GM15510 (cell line): ENCODE measurements around the gene PEAK3.

ENCODE experiments used
- POLR2A ChIP-seq: IDR thresholded peaks from 3 replicates; pipeline ENCODE4 v1.6.1; 2011; ENCODE audit warnings: borderline replicate concordance; ENCODE audit not compliant: insufficient read length; ENCODE audit errors: extremely low read depth

PEAK3 gene

DNA sequence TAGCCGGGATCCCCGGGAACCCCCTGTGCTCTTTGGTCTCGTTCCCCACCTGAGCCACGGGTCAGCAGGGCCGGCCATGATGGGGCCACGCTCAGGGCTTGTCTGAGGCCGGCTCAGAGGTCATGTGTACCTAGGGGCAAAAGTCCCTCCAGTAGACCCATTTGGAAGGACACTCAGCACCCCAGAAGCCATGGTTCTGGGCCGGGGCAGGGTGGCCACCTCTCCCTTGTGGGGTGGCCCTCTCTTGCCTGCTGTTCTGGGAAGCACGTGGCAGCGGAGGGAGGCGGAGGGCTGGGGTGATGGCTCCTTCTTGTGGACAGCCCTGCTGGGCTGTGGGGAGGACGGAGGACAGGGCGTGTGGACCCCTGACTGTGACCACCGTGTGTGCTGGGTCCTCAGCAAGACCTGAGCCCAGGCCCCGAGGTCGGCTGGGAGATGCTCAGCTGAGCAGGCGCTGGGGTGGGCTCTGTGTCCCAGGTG lies 6.4 kb upstream of the PEAK3 start:
- TF ChIP-seq POLR2A = no peak

DNA sequence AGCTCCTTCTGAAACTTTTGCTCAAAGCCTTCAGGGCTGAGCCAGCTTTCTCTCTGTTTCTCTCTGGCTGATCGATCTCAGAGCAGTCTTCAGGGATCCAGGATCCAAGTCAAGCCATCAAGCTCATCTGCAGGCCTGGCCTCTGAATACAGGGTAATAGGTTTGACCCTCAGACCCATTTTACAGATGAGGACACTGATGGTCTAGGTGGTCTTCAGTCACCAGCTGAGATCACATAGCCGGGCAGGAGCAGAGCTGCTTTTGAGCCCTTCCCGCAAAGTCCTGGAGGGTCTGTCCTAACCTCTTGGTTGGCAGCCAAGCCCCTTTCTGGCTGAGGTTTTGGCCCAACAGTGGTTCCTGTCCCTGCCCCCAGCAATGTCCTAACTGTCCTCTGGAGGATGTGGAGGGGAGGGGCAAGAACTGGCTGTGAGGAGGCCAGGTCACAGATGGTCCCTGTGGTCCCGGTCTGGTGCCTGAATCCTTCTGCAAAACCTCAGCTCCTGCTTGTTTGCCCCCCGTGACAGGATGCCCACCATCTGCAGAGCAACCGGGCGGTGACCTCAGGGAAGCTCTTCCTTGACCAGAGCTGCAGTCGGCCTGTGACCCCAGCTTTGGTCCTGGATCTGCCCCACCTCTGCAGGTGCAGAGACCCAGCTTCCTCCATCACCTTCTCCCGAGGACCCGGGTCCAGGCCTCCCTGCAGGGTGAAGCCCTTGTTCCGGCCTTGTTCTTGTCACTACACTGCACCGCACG lies 5.8 kb upstream of the PEAK3 start:
- TF ChIP-seq POLR2A = no peak

DNA sequence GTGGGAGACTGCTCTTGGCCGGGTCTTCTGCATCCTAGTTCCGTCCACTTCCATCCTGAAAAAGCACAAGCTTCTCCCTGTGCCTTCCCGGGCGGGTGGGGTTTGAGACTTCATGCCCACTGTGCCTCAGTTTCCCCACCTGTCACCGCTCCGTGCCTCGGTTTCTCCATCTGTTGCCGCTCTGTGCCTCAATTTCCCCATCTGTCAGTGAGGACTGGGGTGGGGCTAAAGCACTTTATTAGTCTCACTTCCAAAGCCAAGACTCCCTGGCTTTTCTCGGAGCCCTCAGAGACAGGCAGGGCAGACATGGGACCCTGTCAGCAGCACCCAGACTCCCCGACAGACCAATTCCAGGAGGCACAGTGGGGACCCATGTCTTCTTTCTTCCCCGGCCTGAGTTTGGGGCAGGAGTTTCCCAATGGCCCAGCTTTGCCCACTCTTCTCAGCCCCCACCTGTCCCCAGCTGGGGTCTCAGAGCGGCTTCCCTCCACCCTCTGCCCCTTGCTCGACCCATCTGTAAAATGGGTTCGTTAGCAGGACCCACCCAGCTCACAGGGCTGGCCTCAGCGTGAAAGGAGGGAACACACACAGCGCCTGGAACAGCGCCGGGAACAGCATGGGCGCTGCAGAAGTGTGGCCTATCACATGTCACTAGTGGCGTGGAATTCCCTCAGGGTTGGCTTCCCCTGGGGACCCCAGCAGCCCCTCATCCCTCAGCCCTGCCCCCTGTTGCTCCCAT lies 4.6 kb upstream of the PEAK3 start:
- no peak for TF ChIP-seq POLR2A

DNA sequence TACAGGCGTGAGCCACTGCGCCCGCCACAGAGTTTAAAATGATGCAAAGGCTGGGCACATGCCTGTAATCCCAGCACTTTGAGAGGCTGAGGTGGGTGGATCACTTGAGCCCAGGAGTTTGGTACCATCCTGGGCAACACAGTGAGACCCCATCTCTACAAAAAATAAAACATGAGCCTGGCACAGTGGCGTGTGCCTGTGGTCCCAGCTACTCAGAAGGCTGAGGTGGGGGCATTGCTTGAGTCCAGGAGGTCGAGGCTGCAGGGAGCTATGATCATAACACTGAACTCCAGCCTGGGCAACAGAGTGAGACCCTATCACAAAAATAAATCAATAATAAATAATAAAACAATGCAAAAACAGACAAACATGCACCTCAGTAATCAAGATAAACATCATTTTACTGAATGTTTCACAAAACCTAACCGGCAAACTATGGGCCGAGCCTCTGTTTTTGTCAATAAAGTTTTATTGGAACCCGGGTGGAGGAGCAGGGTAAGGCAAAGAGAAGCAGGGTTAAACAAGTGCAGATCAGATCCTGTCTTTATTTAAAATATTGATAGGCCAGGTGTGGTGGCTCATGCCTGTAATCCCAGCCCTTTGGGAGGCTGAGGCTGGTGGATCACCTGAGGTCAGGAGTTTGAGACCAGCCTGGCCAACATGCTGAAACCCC lies 2.0 kb upstream of the PEAK3 start:
- no peak for TF ChIP-seq POLR2A

DNA sequence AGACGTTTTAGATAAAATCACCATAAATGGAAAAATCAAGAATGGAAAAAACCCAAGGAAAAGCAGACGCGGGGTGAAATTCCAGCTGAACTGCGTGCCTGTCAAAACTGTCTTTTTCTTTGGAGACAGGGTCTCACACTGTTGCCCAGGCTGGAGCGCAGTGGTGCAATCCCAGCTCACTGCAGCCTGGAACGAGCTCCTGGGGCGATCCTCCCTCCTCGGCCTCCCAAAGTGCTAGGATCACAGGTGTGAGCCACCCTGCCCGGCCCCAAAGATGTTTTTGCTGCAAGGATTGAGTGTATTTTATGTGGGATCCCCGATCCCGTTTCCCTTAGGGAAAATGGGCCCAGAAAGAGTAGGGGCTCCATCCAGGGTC lies 875 bp upstream of the PEAK3 start:
- no peak for TF ChIP-seq POLR2A

DNA sequence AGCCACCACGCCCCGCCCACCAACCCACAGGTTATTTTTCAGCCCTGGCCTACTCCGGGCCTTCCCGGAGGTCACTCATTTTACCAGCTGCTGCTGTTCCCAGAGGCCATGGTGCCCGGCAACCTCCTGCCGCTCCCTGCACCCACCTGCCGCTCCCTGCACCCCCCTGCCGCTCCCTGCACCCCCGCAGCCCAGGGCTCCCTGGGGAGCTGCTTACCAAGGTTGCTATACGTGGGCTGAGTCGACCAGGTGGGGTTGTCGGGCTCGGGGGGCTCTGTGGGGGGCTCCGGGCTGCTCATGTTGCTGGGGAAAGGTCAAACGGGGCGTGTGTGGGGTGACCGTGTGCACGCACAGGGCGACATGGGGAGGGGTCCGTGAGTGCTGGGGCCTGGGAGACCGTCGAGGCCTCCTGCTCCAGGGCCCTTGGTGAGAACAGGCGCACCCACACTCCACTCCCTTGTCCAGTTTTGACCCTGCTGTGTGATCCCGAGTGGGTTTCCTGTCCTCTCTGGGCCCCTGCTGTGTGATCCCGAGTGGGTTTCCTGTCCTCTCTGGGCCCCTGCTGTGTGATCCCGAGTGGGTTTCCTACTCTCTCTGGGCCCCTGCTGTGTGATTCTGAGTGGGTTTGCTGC lies 1.2 kb downstream of the PEAK3 start:
- TF ChIP-seq POLR2A = no peak

DNA sequence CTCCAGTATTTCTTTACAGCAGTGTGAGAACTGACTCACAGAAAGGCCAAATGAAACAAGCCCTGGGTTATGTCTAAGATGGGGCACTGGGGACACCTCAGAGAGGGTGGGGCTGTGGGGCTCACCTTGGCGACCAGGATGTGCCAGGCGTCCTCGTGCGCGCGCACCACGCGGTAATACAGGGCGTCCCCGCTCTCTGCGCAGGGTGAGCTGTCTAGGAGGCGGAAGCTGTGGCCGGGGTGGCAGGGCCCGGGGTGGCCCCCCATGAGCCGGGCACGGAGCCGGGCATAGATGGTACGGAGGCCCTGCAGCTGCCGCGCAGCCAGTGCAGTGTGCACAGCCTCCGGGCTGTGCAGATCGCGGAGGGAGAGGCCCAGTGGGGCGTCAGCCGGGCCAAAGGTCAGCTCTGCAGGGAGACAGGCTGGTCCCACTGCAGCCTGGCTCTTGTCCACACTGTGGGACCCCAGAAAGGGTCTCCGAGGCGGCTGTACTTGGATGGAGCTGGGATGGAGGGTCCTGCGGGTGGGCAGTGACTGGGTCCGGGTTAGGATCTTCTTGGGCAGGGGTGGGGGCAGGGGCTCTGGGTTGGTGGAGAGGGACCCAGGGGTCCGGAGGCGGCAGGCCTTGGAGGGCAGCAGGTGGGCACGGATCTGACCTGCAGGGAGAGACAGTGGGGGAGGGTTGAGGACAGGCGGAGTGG lies 3.4 kb downstream of the PEAK3 start:
- TF ChIP-seq POLR2A = no peak

DNA sequence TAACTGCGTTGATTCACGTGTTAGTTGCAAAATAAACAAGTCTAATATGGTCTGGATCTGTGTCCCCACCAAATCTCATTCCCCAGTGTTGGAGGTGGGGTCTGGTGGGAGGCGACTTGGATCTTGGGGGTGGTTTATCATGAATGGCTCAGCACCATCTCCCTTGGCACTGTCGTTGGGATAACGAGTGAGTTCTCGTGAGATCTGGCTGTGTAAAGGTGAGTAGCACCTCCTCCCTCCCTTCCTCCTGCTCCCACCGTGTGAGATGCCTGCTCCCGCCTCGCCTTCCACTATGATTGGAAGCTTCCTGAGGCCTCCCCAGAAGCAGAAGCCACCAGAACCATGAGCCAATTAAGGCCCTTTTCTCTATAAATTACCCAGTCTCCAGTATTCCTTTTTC lies 4.8 kb downstream of the PEAK3 start:
- TF ChIP-seq POLR2A = no peak

DNA sequence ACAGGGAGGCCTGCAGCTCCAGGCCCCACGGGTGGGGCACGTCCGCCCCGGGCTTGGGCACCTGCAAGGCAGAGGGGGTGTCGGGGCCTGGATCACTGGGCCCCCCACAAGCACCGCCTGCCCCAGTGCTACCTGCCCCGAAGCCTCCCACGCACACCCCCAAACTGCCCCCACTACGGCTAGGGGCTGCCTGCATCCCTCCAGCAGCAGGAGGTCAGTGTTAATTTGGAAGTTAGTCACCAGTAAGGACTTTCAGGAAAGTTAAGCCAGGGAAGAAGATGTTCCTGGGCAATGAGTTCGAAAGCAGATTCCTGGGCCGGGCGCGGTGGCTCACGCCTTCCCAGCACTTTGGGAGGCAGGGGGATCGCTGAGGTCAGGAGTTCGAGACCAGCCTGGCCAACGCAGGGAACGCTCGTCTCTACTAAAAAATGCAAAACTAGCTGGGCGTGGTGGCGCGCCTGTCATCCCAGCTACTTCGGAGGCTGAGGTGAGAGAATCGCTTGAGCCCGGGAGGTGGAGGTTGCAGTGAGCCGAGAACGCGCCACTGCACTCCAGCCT lies 5.5 kb downstream of the PEAK3 start:
- no peak for TF ChIP-seq POLR2A

DNA sequence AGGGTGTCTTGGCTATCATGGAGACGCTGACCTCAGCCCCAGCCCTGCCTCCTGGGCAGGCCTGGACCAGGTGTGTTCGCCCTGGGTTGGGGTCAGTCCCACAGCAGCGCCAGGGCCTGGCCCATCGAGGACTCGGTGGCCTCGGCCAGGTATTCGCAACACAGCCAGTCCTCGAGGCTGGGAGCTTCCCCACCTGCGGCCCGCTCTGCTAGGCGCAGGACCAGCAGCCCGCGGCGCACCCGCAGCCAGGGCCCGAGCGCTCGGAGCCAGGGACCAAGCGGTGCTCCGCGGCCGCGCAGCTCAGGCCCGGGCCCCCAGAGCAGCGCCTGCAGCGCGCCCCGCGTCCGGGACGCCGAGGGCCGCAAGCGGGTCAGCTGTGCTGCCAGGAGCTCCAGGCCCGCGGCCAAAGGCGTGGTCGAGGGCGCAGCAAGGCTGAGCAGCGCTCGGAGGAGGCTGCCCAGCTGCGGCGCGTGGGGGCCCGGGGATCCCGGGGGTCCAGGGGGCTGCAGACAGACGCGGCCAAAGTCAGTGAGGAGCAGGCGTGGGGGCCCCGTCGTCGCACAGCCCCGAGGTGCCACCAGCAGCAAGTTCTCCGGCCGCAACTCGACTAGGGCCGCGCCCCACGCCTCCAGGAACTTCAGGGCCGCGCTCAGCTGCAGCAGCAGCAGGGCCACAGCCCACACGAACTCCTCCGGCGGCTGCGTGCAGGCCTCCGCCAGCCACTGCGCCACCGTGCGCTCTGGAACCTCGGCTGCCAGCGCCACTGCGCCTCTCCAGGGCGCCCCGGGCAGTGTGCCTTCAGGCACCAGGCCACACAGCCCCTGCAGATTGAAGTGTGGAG lies 6.2 kb downstream of the PEAK3 start:
- no peak for TF ChIP-seq POLR2A

DNA sequence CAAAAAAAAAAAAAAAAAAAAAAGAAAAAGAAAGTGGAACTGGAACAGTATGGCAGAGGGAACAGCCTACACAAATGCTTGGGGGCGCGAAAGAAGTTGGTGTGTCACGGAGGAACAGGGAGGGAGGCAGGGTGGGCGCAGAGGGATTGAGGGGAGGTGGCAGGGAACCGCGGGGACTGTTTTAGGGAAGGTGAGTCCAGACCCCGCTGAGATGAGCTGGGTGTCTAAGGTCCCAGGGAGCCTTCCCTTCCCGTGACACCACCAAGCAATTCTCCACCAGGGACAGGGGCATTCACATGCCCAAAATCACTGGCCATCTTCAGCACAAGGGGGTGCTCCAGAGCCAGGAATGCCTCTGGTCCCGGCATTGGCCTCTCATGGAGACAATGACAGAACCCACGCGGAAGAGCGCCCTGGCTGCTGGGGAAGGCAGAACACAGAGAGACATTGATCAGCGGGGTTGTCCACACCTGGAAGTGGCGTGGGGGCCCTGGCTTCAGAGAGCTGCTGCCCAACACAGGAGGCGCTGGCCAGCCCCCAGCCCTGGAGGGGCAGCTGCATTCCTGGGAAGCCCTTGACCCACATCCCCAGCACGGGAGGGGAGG lies 6.9 kb downstream of the PEAK3 start:
- no peak for TF ChIP-seq POLR2A

DNA sequence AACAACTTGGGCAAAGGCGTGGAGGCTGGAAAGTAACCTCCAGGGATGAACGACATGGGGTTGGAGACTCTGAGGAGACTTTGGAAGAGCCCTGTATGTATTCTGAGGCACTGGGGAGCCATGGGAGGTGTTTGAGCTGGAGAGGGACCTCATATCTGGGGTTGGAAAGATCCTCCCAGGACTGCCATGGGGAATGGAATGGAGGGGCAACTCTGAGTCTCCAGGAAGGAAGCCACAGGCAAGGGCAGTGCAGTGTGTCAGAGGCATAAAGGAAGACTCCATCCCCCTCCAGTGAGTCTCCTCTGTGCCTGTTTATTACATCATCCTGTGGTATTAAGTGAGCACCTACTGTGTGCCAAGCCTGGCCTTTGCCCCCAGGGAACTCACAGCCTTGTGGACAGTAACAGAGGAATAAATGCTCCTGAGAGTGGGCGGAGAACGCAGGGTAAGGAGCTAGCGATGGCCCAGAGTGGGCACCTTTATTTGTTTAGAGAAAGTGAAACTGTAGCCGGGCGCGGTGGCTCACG lies 7.7 kb downstream of the PEAK3 start:
- no peak for TF ChIP-seq POLR2A
